Epithelial cell of esophagus (primary cell): ENCODE results near the gene SHROOM3.

ENCODE experiments used
- DNase-seq: peaks from one replicate; pipeline ENCODE4 v3.0.0; 2010; ENCODE audit warnings: low read depth
- H3K4me3 ChIP-seq: 2 replicates; pipeline ENCODE4 v1.5.1; 2011; ENCODE audit warnings: mild to moderate bottlenecking, low read length, control low read depth
- CTCF ChIP-seq: IDR thresholded peaks from 2 replicates; pipeline ENCODE4 v1.5.1; 2011; ENCODE audit warnings: low read depth, mild to moderate bottlenecking, low read length, control low read depth, inconsistent platforms; ENCODE audit not compliant: insufficient read depth; ENCODE audit errors: missing control alignments

Gene SHROOM3

DNA sequence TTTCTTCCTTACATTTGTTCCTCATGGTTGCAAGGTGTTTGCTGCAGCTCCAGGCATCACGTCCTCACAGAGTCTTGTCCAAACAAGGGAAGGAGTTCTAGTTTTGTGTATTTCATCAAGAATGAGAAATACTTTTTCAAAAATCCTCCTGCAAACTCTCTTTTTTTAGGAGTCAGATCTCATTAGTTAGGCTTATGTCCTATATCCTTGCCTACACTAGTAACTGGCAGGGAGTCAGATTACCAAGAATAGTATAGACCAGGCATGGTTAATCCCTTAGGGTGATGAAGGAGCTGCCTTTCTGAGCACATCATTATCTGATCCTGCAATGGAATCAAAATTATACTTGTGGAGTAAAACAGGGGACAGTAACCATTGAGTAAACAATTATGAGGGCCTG lies 160.4 kb downstream of the SHROOM3 start:
- no peak for TF ChIP-seq CTCF
- DNase-seq: no peak
- H3K4me3 ChIP-seq: no peak overlapping the region

DNA sequence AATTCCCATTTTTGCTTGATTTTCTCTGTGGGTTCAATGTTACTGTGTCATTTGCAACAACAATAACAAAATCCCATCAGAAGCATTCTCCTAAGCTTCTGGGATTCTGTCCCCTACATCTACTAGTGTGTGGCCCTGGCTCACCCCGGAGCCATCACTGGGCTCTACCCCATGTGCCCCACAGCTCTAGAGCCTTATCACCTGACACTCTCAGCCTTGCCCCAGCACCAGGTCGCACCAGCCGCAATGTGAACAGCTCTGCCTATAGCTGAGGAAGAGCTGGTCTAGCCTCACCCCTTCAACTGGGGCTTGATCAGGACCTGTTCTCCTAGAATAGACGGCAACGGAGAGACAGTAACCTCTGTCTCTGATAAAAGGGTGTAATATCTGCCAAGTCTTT lies 161.7 kb downstream of the SHROOM3 start:
- no peak overlapping the region for H3K4me3 ChIP-seq
- no peak for DNase-seq
- no peak for TF ChIP-seq CTCF

DNA sequence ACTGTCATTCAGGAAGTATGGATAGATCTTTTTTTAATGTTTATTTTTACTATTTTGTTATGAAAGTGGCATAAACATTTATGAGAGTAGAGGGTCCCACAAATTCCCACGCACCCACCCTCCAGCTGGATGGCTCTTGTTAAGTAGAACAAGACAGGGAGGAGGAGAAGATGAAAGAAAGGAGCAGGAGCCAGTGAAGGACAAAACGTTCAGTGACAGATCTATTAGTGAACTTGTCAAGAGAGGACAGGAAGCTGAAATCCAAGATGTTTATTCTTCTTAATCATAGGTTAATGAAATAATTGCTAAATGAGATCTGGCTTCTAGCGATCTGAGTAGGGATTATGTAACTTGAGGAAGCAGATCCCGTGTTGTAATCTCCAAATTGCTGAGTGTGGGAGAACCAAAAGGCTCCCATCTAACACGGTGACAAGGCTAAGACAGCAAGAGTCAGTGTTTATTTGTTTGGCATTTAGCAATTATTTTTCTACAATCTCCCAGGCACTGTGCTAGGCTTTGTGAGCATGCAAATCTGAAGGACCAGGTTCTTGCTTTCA lies 162.5 kb downstream of the SHROOM3 start:
- DNase-seq: peak; percentile 73
- no peak for TF ChIP-seq CTCF

DNA sequence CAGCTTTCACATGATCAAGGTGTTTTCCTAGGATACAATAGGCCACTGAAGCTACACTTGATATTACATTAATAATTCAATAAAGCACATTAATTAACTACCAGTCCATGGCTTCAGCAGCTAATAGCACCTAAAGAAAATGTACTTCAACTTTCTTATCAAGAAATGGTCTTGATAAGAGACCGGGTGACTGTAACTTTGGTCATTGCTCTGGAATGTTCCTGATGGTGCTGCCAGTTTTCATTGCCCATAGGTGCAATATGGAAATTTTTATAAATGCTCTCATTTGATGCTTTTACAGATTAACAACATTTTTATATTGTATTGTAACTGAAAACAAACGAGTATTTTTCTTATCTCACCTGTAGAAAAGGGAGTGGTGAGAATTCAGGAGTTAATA lies 165.4 kb downstream of the SHROOM3 start:
- H3K4me3 ChIP-seq: no peak overlapping the region
- no peak for DNase-seq
- TF ChIP-seq CTCF: no peak

More for the DNA sequence above, 162.5 kb downstream of the SHROOM3 start:
- H3K4me3 ChIP-seq: no peak overlapping the region

DNA sequence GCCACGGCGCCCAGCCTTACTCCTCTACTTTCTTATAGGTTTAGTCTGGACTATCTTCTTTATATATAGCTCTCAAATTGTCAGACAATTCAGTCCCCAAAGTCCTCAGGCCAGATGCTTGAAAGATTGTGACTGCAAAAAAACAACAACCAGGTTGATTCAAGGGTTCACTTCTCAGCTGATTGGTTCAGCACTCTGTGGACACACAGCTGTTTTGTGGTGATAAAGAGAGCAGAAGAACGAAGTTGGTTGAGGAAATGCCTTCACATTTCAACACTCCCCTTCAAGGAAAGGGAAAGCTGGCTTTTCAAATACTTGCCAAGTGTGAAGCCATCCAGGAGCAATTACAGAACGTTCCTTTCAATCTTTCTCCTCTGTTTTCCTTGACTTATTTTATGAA lies 166.8 kb downstream of the SHROOM3 start:
- no peak for TF ChIP-seq CTCF
- no peak for DNase-seq
- no peak overlapping the region for H3K4me3 ChIP-seq

- no peak for DNase-seq
- no peak overlapping the region for H3K4me3 ChIP-seq
- no peak for TF ChIP-seq CTCF
Measured at GRCh38 chr4:76605099-76605563, 170.1 kb downstream of the SHROOM3 start.

DNA sequence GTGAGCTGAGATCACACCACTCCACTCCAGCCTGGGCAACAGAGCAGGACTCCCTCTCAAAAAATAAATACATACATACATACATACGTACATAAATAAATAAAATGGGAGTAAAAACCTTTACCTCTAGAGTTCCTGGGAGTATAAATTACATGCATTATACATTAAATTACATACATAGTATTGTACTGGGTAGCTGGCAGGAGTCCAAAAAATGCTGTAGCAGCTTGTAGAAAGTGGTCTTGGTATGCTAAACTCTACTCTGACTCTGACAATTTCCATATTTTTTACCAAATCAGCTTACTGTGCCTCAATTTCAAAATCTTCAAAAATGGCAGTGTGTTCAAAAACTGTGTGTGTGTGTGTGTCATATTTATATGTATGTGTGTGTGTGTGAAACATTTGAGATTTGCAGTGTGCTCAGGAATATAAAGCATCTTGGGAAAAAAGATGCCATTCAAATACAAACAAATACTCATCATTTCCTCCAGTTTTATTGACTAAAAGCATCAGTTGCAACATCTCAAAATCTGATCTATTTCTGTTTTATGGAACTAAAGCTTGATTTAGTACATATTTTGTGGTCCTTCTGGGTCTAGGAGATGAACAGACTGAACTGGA lies 171.7 kb downstream of the SHROOM3 start:
- H3K4me3 ChIP-seq: no peak overlapping the region
- DNase-seq: peak; percentile 26
- no peak for TF ChIP-seq CTCF
